GF-D8 (cell line): ENCODE measurements around the gene UBAP2L.

ENCODE experiments used
- DNase-seq: peaks from one replicate; lab custom pipeline; 2025; lab: John Stamatoyannopoulos, UW

Gene UBAP2L, protein sequence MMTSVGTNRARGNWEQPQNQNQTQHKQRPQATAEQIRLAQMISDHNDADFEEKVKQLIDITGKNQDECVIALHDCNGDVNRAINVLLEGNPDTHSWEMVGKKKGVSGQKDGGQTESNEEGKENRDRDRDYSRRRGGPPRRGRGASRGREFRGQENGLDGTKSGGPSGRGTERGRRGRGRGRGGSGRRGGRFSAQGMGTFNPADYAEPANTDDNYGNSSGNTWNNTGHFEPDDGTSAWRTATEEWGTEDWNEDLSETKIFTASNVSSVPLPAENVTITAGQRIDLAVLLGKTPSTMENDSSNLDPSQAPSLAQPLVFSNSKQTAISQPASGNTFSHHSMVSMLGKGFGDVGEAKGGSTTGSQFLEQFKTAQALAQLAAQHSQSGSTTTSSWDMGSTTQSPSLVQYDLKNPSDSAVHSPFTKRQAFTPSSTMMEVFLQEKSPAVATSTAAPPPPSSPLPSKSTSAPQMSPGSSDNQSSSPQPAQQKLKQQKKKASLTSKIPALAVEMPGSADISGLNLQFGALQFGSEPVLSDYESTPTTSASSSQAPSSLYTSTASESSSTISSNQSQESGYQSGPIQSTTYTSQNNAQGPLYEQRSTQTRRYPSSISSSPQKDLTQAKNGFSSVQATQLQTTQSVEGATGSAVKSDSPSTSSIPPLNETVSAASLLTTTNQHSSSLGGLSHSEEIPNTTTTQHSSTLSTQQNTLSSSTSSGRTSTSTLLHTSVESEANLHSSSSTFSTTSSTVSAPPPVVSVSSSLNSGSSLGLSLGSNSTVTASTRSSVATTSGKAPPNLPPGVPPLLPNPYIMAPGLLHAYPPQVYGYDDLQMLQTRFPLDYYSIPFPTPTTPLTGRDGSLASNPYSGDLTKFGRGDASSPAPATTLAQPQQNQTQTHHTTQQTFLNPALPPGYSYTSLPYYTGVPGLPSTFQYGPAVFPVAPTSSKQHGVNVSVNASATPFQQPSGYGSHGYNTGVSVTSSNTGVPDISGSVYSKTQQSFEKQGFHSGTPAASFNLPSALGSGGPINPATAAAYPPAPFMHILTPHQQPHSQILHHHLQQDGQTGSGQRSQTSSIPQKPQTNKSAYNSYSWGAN

DNA sequence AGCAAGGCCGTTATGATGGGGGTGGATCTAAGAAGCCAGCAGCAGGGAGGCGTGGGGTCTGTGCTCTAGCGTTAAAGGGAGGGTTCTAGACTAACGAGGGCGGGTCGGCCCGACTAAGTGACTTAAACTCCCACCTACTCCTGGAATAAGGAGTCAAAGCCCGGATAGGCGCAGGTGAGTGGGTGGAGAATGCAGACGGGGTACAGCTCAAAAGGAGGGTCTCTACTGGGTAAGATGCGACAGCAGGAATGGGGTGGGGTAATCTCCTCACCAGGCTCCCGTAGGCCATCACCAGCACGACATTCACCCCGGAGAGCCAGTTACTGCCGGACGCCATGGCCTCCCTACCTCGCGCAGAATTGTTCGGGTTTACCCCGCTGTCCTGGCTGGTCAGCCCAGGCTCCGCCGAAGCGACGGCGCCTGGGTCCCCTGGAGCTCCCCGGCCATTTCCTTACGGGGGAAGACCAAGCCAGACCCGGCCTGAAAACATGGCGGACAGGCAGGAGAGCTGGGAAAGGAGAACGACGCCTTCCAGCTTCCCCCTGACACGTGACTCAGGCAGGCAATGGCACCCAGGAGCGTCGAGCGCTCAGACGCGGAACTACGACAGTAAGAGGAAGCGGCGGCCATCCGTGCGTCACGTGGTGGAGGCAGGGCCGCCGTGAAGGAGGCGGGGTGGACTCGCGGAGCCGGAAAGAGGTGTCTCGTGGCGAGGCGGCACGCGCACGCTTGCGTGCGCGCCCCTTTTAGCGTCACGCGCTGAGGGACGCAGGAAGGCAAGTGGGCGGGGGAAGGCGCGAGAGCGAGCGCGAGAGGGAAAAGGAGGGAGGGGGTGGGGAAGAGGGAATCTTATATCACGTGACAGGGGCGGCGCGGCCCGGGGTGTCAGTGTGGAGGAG, at the start of gene UBAP2L:
Gene UBAP2L (plus strand): TSS at position 885 of the 899 bp plus-strand sequence. CDS start 4,169 bp downstream, outside the sequence.
- DNase-seq, result peak; percentile 97

DNA sequence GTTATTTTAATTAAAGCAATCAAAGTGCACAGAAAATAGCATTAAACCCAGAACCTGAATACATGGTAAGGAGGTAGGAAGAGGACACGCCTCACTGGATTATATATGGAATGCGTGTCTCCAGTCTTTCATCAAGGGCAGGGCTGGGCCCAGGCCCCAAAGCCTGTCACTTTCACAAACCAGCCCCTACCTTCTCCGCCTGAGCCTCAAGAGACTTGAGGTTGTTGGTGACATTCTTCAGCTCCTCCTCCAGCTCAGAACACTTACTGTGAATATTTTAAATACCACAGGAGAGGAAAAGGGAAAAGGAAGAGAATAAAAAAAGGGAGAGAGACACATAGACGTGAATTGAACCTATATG, 49.6 kb upstream of the UBAP2L start:
- no peak for DNase-seq

DNA sequence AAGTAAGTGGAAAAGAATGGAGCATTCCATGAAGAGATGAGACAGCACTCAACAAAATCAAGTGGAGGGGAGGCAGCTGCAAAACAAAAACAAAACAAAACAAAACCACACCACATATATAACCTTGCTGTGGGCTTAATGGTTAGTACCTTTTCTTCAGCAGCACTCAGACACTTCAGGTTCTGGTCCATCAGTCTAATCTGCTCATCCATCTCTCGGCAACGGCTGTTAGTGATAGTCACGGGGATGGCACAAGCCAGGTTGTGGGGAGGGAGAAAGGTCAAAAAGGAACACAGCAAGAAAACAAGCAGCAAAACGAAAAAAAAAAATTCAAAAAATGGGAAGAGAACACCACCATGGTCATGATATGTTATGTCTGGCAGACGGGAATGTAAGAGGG, 48.9 kb upstream of the UBAP2L start:
- no peak for DNase-seq

DNA sequence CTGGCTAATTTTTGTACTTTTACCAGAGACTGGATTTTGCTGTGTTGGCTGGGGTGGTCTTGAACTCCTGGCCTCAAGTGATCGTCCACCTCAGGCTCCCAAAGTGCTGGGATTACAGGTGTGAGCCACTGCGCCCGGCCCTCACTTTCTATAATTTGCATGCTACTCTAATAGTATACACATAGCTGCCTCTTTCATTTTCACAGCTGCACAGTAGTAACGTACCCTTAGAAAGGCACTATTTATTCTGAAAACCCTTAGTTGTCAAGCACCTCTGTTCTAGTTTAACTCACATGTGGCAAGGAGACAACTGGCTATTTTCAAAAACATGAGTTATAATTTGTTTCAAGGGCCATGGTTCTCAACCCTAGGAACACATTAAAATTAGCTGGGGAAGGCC, 46.1 kb upstream of the UBAP2L start:
- DNase-seq, result no peak

DNA sequence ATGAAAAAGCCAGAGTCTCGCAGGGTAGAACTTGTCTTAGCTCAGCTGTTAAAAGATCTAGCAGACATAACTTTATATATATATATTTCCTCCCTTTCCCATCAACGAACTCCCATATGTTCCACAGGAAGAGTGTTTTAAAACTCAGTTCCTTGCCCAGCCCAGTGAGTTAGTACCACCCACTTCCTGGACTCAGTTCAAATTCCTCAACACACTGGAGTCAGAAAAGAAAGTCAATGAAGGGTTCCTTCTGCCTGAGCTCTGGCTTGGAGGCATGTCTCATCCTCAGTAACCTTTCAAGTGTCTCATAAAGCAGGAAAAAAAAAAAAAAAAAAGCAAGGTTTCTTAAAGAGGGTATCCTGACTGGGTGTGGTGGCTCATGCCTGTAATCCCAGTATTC, 44.4 kb upstream of the UBAP2L start:
- peak; percentile 33 for DNase-seq

DNA sequence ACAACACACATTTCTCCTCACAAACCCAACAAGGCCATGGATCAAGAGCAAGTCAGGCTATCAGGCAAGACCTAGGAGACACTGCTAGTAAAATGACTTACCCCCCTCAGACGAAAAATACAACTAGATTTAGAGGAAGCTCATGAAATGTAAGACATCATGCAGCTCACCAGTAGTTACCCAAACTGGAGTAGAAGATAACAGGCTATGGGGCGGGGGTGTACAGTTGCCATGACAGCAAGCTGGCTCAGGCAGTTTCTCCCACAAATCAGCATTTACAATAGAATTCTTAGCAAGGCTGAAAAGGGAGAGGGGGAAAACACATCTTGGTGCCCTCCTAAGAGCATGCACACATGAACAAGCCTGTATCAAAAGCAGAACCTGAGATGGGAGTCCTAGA, 42.7 kb upstream of the UBAP2L start:
- DNase-seq, result no peak

DNA sequence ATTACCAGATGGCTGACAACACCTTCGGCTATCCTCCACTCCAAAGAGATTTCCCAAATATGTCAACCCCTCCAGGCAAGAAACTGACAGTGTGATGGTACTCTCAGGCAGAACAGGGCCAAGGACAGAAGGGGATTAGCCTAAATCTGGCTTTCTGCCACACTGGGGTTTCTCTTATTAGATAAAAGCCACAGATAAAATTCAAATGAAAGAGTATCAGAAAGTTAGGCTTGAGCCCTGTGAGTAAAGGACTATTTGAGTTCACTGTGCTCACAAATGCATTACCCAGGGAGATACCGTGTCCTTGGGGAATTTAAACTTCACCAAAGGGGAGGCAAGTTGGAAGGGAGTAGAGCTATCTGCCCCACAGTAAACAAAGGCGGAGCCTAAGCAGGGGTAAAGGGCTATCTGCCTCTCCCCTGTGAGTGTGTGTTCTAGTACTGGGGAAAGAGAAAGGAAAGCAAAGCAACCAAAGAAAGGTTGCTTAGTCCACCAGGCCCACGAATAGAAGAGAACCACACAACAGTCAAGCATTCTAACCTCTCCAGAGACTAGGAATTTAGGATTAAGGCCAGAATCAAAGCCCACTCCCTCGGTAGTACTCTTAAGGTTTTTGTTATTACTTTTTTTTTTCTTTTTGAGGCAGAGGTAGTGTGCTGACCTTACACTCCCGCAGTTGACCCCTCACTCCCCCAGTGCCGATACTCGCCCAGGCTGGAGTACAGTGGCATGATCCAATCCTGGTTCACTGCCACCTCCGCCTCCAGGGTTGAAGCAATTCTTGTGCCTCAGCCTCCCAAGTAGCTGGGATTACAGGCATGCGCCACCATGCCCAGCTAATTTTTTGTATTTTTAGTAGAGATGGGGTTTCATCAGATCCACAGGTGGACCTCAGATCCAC, 41.6 kb upstream of the UBAP2L start:
- DNase-seq, result no peak

DNA sequence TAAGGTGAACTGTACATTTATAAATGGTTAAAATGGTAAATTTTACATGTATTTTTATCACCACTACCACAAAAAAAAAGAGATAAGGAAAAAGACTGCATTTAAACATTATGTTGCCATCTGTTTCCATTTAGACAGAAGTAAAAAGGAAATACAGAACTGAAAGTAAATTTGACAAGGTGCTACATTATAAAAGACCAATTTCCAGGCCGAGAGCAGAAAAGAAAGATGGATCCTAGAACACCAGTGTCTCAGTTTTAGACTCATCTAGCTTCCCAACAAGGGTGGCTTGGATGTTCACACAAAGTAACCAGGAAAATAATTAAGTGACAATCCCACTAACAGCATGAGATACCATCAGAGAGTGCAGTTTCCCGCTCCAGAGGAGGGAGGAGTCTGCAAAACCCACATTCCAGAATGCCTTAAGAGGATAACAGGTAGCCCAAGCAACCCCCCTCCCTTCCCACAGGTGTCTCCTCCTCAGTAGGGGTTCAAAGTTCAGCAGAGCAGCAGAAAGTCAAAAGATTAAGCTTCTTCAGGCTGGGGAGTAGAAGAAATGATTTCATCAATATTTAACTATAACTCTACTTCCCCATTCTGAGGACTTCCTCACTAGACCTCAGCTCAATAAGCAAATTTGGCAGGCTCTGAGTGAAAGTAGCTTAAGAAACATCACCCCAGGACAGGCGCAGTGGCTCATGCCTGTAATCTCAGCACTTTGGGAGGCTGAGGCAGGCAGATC, 40.6 kb upstream of the UBAP2L start:
- peak; percentile 76 for DNase-seq

DNA sequence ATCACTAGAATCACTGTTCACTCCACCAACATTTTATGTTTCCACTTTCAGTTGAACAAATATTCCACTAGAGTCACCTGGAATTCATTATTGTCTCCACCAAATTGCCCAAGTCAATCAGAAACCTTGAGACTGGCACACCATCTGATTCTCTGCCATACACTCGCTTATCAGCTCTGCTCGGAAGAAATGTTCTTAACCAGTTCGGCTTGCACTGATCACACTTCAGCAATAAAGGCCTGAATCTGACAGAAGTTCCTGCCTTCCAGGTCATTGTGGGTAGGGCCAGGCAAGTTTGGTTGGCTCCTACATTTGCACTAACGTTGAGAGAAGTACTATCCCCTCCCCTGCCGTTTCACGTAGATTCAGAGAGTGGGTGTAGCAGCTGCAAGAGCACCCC, 38.8 kb upstream of the UBAP2L start:
- no peak for DNase-seq

DNA sequence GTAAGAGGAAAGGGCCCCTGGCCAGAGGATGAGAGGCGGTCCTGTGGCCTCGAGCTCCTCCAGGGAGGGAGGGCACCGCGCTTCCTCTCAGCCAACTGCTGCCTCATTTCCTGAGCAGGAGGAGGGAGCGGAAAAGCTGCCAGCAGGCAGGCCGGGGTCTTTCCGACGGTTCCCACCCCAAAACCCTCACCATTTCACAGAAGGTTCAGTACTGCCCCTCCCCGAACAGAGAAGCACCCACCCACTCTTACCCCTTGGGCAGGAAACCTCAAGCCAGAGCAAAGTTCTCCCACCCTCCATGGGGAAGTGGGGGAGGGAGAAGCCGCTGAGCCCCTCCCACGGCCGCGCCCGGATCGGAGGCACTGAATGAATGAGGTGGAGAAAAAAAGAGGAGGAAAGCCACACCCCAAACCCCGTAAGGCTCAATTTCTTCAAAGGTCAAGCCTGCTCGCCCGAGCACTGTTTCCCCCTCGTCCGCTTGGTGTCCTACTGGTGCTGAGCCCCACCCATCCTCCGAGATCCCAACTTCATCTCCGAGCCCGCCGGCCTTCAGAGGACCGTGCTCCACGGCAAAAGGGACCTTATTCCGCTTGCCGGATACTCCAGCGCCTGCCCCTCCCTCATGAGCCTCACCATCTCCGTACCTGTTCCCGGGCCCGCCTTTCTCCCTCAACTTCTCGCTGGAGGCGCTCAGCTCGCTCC, 38.3 kb upstream of the UBAP2L start:
- DNase-seq, result peak; percentile 97

DNA sequence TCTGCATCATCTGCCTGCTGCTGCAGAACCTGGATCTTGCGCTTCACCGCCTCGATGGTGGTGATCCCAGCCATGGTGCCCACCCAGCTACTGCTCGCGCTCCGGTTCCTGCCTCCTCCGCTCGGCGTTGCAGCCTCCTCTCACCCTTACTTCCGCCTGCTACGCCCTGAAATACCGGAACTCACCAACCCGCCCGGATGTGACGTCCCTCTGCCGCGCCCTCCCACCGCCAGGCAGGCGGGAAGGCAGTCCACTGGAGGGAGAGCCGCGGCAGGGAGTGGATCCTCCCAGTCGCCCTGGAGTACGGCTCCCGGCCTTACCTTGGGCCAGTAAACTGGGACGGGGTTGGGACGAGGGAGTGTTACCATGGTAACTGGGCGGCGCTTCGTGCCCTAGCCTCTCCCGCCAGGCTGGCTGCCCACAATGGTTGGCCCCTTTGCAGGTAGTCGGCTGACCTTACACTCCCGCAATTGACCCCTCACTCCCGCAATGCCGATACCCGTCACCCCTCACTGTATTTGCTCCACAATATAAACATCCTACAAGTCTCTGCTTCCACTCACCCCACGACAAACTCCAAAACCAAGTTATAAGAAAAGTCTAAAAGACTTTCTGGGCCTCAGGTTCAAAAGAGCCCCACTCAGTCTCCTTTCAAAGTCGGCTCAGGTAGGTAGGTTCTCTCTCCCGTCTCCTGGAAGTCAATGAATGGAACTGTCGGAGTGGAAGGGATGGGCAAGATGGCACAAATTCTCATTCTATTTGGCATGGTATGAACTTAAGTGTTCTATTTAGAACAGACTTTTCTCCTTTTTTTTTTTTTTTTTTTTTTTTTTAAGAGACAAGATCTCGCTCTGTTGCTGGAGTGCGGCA, 37.5 kb upstream of the UBAP2L start:
- peak; percentile 89 for DNase-seq

DNA sequence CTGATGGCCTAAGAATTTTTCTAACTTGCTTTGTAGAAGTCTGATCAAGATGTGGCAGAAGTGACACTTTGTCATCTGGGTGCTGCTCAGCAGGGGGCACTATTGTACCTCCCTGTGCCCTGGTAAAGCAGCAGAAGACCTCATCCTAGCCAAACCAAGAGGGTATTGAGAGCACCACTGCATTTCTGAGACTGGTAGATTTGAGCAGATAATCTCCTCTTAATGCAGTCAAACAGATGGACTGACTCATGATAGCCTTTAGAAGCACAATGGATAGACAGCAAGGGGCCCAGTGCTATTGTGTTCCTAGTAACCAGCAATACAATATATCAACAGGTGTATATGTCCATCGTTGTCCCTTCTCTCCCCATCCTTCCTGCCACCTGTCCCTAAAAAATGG, 34.6 kb upstream of the UBAP2L start:
- peak; percentile 35 for DNase-seq

DNA sequence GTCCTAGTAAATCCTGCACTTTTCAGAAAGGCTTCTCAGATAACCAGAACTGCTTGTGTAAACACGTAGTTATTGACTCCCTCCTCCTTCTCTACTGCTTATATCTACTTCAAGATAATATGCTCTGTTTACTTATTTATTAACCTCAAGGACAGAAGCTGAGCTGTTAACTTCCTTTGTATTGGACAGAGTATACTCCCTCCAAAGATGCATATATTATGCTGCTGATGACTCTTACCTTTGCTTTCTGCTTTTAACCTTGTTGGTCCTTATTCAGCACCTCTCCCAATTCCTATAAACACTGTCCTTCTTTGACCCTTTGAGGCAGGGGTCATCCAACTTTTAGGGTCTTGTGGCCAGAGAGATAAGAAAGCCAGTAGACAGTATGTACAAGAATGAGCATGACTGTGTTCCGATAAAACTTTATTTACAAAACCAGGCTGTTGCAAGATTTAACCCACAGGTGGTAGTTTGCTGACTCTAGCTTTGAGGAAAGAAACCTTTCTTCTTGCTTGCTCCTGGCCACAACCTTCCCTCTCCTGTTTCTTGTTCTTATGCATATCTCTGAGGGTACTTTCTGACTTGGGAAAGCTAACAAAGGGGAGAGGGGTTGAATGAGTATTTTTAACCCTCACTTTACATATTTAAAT, 33.8 kb upstream of the UBAP2L start:
- DNase-seq, result no peak

DNA sequence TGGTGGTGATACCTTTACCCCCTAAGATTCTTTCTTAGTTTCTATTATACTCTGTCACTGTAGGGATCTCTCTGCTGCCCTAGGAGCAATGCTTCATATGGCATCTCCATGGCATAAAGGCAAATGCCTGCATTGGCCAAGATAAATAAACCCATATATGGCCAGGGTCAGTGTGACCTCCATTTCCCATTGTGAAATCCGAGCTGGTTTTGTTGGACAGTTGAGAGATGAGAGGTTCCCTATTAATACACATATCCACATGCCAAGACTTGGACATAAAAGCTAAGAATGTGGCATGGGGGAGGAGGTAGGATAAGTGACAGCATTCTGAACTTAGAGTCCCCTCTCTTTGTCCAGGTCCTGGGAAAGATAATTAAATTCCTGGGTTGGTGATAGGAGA, 30.2 kb upstream of the UBAP2L start:
- DNase-seq, result no peak

DNA sequence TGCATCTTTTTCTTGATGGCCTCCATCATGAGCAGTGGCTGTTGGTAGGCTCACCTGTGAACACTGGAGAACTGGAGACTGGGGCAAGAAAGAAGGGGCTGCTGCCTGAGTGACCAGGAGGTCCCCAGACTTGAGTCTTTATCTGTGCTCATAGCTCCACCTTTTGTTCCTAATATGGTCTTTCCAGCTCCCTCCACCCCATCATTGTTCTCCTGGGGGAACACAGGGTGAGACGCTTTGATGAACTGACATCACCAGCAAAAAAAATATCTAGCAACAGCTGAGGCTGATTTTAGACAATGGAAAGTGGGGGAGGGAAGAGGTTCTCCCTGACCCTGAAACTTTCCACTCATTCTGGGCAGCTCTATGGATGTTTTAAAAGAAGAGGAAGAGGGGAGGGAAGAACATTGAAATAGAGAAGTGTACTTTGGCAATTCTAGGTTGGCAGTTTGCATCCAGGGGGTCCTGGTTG, 28.7 kb upstream of the UBAP2L start, which contains the start of gene TPM3:
Gene TPM3 (minus strand): TSS at position 111 of the 472 bp plus-strand sequence. CDS start 82 bp downstream, at position 29.
- no peak for DNase-seq

DNA sequence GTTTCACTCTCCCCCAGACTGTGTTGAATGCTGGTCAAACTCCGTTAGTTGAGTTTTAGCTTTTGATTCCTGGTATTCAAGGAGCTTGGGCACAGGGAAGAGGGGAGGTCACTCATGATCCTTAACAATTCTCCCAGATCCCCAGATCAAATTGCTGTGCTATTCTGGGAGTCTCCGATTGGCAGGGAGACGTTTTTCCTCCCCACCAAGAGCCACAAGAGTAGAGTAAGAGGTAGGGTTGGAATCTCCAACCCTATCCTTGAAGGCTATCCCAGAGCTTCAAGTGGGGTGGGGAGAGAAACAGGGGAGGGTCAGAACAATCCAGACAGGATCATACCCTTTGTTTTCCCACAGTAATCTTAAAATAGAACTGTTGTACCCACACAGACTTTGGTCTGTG, 28.3 kb upstream of the UBAP2L start:
- DNase-seq, result no peak

DNA sequence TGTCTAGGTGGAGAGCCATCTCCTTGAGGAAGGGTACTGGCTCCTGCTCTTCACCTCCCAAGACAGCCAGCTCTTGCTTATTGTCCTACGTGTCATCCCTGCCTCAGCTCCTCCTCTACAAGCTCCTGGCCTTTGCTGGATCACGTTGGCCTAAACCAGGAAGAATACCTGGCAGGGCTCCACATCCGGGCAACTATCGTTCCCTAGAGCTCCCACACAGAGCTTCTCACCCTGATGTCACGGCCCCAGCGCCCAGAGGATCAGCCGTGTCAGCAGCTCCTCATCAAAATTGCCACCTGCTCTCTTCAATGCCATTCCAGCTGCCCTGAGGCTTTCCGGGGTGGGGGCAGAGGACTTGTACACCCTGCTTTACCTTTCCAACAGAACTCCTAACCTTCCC, 26.9 kb upstream of the UBAP2L start:
- no peak for DNase-seq
